ENCODE measurements around the gene C1QTNF1.

C1QTNF1 gene

DNA sequence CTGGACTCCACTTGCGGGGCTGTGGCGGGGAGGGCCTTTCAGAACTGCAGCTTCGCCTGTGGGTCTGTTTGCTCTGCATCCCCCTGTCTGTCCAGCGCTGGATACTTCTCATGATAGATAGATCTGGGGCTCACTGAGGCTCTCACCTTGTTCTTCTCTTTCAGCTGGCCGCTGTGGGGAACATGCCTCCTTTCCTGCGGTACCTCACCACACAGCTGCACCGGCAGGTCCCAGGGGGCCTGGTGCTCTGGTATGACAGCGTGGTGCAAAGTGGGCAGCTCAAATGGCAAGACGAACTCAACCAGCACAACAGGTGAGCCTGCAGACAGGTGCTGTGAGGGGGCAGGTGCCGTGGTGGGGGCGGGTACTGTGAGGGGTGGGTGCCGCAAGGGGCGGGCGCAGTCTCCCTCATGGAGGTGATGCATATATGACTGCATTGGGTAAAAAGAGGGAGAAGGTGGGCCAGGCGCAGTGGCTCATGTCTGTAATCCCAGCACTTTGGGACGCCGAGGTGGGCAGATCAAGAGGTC lies 56.9 kb downstream of the C1QTNF1 start:
- DNase-seq: no peak

DNA sequence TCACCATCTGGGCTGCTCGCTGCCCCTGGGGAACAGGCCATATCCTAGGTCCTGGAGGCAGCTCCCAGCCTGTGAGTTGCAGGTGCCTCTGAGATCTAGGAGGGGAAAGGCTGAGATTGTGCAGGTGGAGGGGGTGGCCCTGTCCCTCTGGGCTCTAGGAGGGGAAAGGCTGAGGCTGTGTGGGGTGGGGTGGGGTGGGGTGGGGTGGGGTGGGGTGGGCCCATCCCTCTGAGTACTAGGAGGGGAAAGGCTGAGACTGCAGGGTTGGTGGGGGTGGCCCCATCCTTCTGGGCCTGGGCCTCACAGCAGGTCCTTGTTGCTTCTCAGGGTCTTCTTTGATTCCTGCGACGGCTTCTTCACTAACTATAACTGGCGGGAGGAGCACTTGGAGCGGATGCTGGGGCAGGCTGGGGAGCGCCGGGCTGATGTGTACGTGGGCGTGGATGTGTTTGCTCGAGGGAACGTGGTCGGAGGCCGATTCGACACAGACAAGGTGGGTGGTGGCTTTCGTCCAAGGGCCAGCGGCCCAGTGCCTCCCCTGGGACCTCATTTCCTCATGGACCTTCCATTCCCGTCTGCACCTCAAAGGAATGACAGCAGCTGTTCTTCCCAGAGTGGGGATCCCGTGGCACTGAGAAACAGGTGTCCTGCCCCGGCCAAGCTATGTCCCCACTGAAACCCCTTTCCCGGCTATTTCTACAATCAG lies 57.8 kb downstream of the C1QTNF1 start:
- DNase-seq: no peak

DNA sequence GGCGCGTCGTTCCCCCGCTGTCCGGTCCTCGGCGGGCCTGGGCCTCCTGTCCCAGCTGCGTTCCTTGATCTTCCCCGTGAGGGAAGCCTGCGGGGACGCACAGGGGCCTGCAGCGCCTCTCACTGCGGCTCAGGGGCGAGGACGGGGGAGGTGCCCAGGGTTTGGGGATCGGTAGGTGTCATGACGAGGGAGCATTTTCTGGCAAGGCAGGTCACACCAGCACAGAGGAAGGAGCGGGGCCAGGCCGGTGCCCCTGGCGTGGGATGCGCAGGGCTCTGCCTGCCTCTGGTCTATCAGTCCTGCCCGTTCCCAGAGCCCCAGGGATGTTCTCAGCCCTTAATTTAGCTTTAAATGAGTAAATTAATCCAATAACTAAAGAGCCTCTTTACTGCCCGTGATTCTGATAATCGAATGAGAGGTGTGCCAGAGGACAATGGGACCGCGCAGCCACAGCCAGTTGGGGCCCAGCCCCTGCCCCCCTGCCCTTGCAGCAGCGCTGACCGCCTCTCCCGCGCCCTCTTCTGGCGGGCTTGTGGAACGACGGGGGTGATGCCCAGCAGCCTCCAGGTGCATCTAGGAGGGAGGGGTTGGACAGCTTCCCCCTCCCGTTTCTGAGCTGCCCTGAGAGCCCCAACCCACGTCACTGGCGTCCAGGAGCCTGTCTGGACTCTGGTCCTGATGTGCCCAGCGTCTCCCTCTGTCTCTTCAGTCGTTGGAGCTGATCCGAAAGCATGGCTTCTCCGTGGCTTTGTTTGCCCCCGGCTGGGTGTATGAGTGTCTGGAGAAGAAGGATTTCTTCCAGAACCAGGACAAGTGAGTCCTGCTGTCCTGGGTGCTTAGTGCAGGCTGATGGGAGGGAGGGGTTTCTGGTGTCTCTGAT lies 58.6 kb downstream of the C1QTNF1 start:
- DNase-seq: peak in 6 of 14 donors; percentile 8 to 38 (median 18)

DNA sequence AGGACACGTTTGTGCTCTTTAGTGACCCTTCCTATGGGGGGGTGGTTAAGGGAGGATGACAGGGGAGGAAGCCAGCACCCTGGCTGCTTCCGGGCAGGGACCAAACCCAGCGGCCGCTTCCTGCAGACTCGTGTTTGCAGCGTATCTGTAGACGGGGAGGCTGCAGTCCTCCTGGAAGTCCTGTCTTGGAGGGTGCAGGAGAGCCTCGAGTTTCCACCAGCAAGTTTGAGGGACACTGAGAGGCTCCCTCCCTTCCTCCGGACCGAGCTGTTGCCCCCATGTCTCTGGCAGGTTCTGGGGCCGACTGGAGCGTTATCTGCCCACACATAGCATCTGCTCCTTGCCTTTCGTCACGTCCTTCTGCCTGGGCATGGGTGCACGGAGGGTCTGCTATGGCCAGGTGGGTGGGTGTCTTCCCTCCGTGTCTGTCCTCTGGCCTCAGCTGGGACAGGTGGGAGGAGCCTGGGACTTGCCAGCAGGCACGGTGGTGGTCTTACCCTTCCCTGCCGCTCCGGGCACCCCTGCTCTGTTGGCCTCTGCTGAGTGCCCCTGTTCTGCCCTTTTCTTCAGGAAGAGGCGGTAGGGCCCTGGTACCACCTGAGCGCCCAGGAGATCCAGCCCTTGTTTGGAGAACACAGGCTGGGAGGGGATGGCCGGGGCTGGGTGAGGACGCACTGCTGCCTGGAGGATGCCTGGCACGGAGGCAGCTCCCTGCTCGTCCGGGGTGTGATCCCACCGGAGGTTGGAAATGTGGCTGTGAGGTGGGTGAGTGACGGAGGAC lies 59.4 kb downstream of the C1QTNF1 start:
- DNase-seq: no peak

DNA sequence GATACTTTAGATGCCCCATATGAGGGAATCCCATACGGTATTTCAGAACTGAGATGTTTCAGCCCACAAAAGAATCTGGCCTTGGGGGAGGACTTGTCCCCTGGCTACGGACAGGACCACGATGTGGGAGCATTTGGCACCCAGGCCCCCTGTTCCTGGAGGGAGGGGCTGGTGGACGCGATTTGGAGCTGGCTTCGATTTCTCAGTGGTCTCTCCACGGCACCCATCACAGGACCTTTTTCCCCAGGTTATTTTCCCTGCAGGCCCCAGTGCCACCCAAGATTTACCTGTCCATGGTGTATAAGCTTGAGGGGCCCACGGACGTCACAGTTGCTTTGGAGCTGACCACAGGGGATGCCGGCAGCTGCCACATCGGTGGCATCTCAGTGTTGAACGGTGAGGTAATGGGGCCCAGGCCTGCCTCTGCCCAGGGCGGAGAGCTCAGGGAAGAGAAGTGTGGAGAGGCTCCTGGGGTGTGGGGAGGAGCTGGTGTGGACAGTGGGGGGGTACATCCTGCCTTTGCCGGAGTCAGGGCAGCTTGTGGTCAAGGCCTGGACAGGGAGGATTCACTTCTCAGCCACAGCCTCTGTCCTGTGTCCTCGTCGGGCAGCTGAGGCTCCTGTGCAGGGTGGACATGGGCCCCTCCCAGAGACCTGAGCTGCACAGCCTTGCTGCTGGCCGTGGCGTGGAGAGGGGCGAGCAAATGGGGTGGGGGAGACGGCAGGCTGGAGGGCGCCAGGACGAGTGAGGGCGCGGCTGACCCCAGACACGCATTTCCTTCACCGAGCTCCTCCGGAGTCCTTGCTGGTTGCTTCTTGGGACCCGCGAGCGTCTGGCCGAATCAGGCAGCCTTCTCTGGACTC lies 60.6 kb downstream of the C1QTNF1 start:
- no peak for DNase-seq

DNA sequence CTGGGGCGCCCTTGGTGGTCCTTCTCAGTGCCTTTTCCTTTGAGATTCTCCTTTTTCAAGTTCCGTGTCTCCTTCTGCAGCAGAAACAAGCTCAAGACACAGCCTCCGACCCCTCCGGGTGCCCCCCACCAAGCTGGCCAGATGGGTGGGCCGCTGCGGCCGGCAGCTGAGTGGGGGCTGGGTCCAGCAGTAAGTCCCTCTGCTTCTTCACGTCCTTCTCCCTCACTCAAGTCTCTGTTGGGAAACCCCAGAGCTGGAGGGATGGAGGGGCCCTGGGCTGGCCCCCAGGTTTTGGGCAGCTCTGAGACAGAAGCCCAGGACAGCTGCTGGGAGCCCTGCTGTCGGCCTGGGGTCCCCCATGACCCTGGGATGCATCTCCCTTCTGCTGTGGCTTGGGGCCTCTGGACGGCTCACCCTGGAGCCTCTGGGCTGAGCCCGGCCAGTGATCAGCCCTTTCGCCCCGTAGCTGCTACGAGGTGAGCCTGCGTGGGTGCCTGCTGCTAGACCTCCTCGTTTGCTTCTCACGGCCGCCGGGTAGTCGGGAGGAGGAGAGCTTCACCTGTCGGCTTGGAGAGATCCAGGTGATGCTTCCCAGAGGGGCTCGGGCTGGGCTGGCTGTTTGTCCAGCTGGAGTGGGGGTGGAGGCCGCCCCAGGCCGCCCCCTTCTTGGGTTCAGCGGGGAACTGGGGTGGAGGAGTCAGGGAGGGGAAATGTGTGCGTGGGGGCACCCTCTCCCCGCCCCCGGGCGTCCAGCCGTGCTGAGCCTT lies 61.4 kb downstream of the C1QTNF1 start:
- no peak for DNase-seq

DNA sequence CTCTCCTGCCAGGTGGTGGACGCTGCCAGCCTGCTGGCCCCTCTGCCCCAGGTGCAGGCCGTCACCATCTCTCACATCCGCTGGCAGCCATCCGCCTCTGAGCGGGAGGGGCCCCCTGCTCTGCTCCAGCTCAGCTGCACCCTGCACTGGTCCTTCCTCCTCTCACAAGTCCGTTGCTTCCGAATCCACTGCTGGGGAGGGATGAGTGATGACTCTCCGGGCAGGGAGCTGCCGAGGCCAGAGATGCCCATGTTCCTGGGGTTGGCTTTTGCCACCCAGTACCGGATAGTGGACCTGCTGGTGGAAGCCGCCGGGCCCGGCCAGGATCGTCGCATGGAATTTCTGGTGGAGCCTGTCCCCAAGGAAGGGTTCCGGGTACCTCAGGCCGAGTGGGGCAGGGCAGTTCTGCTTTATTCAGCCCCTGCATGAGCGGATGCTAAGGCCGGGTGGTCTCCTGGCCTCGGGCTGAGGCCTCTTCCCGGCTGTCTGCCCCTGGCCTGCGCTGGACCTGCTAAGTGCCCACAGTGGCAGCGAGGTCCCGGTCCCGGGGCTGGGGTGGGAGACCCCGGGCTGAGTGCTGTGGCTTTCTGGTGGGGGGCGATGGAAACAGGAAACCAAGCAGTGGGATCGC lies 62.1 kb downstream of the C1QTNF1 start:
- no peak for DNase-seq

DNA sequence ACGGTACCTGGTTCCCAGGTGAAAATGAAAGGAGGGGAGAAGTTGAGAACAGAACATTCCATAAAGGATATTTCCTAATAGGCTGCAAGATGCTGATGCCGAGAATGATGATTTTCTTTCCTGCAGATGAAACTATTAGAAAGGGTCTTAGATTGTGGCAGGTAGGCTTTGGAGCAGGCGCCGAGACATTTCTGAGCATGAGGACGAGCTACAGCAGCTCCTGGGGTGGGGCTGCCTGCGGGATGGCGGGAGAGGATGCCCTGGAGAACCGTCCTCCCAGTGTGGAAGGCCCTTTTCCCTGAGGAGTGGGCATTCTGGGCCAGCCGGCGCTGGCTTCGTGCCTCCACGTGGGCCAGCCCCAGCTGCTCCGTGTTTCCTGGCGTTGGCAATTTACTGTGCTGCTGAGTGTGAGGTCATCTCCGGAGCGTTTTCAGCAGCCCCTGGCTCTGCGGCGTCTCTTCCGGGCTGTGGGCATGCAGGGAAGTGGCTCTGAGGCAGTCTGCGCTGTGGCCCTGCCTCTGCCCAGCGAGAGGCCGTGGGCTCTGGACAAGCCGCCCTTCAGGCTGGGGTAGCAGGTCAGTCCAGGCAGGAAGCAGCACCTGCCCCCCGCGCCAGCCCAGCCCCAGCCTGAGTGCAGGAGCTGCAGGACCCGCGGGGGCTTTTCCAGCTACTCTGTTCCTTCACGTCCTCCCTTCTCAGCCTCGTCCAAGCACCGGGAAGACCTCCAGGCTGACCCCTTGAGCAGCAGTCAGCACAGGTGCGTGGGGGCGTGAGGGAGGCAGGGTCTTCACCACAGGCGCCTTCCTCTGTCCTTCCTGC lies 62.8 kb downstream of the C1QTNF1 start:
- no peak for DNase-seq

DNA sequence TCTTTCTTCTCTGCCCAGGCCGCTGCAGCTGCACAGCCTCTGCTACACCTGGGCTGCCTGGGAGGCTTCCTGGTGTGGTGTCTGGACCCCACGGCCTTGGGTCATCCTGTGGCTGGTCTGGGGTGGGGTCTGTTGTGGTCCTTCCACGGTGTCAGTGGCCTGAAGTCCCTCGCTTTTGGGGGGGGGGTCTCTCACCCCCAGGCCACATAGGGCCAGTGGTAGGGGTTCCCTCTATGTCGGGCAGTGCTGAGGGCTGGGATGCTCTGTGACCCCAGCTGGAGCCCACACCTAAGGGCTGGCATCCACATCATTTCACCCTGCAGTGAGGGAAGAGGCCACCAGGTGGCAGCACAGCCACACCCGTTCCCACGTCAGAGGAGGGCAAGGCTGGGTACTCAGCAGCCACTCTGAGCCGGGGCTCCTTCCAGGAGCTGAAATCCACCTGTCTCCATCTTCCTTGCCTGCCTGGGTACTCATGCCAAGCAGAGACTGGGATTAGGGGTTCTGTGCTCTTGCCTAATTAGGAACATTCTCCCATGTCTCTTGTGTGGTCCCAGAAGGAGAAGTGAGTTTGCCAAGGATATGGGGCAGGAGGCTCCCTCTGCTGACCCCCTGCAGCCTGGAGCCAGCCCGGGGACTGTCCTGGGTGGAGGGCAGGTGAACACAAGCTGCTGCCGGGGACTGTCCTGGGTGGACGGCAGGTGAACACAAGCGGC lies 63.6 kb downstream of the C1QTNF1 start:
- DNase-seq: peak in 11 of 14 donors; percentile 15 to 80 (median 39)

DNA sequence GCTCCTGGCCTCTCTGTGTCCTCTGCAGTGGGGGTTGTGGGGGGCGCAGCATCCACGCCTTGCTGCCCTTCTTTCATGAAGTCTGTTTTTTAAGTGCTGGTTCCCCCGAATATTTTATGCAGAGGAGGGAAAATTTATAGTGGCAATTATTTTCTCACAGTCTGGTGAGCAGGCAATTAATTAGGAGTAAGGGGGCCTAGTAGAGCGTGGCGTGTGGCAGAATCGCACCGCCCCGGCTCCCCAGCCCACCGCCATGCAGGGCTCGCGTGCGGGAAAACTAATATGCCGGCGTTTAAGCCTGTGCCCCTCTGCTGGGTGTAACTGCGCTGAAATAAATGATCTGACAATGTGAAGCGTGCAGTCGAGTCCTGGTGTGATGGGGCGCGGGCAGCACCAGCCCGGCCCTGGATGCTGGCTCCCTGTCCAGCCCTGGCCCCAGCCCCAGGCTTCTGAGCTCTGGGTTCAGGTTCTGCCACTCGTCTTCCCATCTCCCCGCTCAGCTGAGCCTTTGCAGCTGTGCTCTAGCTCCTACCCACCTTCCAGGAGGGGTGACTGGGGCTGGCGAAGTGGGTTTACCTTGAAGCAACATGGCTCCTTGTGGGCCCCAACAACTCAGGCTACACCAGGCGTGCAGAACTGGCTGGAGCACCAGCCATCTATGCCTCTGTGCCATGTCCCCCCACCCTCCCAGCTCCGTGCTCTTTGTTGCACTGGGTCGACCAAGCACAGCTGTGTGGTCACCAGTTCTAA lies 64.5 kb downstream of the C1QTNF1 start:
- DNase-seq: no peak

DNA sequence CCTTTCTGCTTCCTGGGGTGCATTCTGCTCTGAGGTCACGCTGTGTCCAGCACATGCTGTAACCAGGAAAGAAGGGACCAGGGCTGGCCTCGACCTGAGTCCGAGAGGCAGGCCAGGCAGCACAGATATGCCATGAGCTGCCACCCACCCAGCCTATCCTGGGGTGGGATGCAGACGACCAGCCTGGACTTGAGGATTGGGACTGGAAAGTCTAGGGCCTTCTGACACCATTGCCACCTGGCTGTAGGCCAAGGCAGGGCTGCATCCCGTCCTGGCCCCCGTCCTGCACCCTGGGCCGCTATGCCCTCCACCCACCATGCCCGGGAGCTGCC lies 65.0 kb downstream of the C1QTNF1 start:
- no peak for DNase-seq

DNA sequence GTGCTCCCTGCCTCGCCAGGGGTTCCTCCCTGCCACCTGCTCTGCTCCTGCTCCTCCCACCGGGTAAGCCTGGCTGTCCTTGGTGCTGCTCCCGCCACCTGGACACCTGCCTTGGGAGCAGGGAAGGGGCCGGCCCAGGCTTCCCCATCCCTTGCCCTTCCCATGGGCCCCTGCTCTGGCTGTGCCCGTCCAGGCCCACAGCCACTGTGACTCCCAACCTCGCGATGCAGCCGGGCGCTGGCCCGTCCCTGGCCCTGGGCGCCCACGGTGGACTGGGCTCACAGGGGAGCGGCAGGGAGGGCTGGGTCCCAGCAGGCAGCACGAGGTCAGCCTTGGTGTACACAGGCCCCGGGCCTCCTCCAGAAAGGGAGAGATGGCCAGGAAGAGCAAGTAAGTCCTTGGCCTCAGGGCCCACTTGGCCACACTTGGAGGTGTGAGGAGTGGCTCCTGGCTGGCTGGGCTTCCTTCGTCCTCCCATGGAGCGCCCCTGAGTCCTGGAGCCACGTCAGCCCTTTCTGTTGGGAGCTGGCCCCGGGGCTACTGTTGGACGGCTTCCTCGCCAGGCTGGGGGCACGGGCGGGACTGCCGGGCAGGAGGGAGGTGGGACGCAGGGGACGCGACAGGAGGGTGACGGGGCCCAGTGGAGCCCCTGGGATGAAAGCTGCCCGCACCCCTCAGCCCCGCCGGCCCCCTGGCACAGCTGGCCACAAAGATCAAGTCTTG lies 65.9 kb downstream of the C1QTNF1 start:
- peak in 2 of 14 donors; percentile 42 to 53 for DNase-seq

DNA sequence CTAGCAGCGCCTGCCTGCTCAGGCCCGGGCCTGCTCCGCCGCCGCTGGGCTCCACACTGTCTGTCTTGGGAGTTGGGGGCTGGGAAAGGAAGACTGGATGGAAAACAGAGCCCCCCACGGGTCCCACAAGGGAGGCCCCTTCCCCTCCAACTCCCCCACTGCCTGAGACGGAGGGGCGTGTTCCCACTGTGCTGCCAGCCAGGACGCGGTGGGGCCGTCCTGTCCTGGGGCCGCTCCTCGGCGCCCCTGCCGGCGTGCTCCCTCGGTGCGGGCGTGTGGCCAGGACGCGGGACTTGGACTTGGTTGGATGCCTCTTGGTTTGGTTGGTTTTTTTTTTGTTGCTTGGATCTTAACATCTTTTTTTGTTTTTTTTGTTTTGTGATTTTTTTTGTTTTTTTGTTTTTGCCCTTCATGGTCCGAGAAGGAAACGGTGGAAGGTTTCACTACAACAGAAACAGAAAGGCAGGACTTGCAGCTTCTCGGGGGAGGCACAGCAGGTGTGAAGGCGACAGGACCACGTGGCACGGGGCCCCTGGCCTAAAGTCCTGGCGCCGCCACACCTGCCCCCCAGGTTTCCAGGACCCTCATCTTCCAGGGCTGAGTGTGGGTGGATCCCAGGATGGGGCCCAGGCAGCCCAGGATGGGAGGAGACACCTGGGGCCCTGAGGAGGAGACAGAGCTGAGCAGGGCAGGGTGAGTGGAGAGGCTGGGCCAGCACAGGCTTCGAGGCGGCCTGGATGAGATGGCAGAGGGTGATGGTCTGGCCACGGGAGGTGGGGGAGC lies 66.7 kb downstream of the C1QTNF1 start:
- DNase-seq: peak in 1 of 14 donors; percentile 42

DNA sequence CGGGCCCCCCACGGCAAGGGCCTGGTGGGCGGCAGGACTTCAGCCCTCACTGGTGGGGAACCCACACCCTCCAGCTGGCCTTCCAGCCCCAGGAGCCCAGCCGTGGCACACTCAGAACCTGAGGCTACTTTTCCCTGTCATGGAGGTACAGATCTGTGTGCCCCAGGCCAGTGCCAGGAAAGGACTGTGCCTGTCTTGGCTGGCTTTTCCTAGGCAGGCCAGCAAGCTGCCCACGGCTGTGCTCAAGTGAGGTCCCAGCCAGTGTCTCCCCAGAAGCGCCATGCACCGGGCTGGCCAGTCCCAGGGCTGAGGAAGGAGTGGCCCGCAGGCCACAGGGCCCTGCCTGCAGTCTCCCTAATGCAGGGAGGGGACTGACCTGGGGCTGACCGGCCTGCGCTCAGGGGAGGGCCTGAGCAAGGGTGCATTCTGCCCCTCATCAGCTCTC lies 67.3 kb downstream of the C1QTNF1 start:
- DNase-seq: no peak

DNA sequence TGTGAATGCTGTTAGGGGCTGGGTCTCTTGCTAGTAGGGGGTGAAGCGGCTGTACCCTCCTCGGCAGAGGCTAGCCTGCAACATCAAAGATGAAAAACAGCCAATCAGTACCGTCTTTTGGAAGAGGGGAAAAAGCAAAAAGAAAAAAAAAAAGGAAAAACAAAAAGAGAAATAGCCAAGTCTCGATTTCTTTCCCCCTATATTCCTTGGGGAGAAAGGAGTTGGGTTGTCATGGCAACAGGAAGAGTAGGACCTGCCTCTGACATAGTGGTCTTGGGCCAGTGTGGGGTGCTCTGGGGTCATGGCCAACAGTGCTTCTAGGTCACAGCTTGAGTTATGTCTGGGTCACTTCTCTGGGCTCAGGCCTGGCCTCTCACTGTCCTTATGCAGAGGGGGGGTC lies 68.6 kb downstream of the C1QTNF1 start:
- no peak for DNase-seq

DNA sequence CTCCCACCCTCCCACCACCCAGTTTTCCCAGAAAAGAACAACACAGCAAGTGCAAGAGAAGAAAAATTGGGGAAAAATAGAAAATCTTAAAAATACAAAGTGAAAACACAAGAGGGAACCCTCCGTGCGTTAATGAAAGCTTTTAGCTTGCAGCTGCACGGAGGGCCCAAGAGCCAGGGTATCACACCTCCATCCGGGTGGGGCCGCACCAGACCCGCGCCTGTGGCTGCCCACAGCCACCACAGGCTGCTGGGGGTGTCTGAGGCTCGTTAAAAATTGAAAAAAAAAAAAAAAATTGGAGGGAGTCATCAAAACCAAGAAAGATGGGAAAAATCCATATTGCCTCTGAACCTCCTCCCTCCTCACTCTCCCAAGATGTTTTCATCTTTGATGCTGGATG lies 69.3 kb downstream of the C1QTNF1 start:
- no peak for DNase-seq

DNA sequence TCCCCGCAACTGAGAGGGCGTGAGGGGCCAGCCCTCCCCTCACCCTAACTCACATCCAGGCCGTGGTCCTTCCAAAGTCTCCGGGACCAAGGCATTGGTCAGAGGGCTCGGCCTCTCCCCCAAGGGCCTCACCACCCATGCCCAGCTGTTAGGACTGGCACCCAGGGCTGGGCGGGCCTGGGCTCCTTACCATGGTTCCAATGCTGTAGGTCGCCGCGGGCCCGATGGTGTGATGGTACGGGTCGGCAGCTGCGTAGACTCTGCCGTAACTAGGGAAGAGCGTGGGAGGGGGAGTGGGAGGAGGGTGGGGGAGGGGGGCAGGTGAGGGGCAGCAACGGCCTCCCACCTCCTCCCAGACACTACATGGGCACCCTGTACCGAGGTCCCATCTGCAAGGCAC lies 70.3 kb downstream of the C1QTNF1 start:
- no peak for DNase-seq

Data from C1 segment of cervical spinal cord (tissue), 14 donors.